NCI-H82 (cell line): ENCODE results near the gene CHD5.
A peak's percentile ranks its signal among the peaks of the same experiment; 100 is the strongest.
"Not testable (repeated sequence)": the region's sequence is repeated elsewhere in the genome, so short reads cannot be mapped to it uniquely, and the experiment has no call there.

Experiments used
- DNase-seq: peaks from one replicate; lab custom pipeline; 2025; lab: John Stamatoyannopoulos, UW

CHD5 gene

GRCh38 chr1:6065093-6065858, 114.8 kb downstream of the CHD5 start:
- no peak for DNase-seq

DNA sequence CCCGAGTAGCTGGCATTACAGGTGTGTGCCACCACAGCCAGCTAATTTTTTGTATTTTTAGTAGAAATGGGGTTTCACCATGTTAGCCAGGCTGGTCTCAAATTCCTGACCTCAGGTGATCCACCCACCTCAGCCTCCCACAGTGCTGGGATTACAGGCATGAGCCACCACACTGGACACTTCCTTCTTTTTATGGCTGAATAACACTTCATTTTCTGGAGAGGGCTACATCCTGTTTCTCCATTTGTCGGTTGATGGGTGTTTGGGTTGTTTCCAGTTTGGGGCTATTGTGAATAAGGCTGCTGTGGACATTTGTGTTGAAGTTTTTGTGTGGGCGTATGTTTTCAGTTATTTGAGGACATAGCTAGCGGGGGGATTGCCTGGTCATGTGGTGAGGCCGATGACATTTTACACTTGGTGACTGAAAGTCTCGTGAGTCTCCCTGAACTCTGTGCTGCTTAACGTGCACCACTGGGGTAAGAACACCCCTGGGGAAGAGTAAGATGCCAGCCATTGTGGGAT, 116.5 kb downstream of the CHD5 start:
- not testable (repeated sequence) for DNase-seq

DNA sequence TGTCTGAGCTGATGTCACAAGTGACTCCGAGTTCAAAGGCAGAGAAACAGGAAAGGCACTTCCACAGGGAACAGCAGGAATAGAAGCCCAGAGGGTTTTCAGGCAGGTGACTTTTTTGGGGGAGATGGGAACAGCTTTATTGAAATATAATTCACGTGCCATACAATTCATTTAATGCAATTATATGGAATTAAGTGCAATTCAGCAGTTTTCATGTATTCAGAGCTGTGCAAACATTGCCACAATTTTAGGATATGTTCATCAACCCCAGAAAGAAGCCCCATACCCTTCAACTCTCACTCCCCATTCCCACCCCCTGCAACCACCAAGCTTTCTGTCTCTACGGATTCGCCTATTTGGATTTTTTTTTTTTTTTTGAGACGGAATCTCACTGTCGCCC, 117.5 kb downstream of the CHD5 start:
- no peak for DNase-seq

DNA sequence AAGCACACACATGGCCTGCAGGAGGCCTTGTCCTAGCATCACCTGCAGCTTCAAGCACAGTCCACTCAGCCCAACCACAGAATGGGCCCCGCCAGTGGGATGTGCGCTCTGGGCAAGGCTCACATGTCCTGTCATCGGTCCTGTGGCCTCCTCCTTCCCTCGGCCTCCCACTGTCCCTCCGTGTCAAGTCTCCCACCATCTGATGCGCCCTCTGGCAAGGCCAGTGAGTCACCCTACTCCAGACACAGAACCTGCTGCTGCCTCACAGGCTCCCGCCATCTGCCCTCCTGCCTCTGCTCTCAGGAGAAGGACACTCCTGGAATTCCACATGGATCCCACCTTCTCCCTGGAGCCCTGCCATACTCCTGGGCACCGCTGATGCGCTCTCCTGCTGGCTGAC, 120.3 kb downstream of the CHD5 start:
- DNase-seq = no peak

DNA sequence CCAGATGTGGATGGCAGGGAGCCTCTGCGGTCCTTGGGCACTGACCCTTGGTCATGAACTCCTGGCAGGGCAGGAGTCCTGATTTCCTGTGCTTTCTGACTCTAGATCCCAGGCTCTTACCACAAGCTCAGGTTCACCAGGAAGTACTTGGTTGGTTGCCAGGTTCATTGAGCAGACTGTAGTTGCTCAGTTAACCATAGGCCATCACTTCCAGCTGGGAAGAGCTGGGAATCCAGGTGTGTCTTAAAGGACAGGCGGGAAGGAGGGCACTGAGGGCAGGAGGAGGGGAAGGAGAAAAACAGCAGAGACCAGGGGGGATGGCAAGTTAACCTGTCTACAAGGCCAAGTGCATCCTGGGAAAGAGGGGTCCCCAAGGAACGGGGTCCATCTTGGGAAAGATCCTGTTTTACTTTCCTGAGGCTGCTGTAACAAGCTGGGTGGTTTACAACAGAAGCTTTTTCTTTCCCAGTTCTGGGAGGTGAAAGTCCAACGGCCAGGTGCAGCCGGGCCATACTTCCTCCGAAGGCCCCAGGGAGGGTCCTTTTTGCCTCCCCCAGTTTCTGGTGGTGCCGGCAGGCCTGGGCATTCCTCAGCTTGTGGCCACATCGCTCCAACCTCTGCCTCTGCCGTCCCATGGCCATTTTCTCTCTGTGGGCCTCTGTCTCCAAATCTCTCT, 122.8 kb downstream of the CHD5 start:
- DNase-seq = no peak

DNA sequence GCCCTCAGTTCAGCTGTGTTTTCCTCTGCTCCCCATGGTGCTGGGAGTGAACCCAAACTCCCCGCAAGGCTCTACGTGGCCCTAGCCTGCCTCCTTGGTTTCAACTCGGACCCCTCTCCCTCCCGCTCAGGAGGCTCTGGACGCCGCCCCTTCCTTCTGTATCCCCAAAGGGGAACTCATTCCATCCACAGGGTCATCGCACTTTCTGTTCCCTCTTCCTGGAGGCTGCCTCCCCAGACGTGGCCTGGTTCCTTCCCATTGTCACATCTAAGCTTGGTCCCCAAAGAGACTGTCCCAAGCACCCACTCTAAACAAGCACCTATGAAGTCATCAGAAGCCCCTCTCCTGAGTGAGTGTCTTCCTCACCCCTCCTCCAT, 123.6 kb downstream of the CHD5 start:
- no peak for DNase-seq

DNA sequence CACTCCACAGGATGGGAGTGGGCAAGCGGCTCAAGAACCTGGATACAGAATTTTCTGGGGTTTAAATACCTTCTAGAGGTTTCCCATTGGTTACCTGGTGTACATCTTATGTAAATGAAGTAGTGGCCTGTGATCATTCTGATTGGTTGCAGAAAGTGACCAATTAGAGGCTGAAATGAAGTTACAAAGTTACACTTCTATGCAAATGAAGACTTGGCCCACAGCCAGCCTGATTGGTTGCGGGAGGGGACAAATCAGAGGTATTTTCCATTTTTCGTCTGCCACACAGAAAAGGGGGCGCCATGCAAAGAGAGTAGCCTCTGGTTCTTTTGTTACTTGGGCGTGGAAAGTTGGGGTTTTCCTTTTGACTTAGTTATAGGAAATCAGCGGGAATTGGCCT, 125.5 kb downstream of the CHD5 start:
- no peak for DNase-seq

DNA sequence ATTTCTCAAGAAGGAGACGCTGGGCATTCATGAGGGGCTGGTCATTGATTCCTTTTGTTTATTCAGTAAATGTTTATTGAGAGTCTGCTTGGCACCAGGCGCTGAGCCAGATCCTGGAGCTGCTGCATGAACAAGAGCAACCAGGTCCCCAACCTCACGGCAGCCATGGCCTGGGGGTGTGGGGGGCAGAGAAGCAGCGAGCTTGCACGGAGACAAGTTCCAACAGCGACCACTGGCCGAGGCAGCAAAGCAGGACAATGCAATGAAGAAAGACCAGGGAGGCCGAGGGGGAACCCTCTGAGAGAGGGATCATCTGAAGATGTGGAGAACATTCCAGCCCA, 126.9 kb downstream of the CHD5 start:
- DNase-seq = no peak

GRCh38 chr1:6052543-6053205, 127.4 kb downstream of the CHD5 start:
- peak; percentile 70 for DNase-seq
